Umbilical cord (tissue), 2 donors: ENCODE results near the gene C8A. TPM values are rescaled to one million over a fixed set of nuclear protein-coding genes. Genes with fewer than 3 reads are reported as not detected.

ENCODE experiments used
- DNase-seq: peaks from one replicate; pipeline ENCODE4 v3.0.0-alpha.2; 2015; ENCODE audit warnings: low spot score
- total RNA-seq: library from RNA; depleted of rRNA; stranded (reverse); fragments of >200 nt; gene quantifications from one replicate; pipeline ENCODE4 v1.2.3, GENCODE V29; 2014; ENCODE audit warnings: low replicate concordance; ENCODE audit not compliant: insufficient read depth

The C8A gene
- total RNA-seq, 1 donor from 2014 or later = not detected

- no peak for DNase-seq
Observed at GRCh38 chr1:56925193-56925592, 70.6 kb downstream of the C8A start.

- DNase-seq = no peak
Observed at GRCh38 chr1:56927171-56927570, 72.6 kb downstream of the C8A start.

GRCh38 chr1:56927986-56928385 lies 73.4 kb downstream of the C8A start:
- DNase-seq = no peak

- no peak for DNase-seq
Observed at GRCh38 chr1:56929492-56929891, 74.9 kb downstream of the C8A start.

- no peak for DNase-seq
Observed at GRCh38 chr1:56931211-56931610, 76.6 kb downstream of the C8A start.

- DNase-seq = no peak
Observed at GRCh38 chr1:56931686-56932085, 77.1 kb downstream of the C8A start.

- DNase-seq = no peak
Observed at GRCh38 chr1:56933161-56933560, 78.6 kb downstream of the C8A start.

GRCh38 chr1:56933606-56934005 lies 79.0 kb downstream of the C8A start:
- DNase-seq = no peak

- peak; percentile 22 for DNase-seq
Observed at GRCh38 chr1:56934430-56935060, 79.9 kb downstream of the C8A start.

- no peak for DNase-seq
Observed at GRCh38 chr1:56938646-56939045, 84.0 kb downstream of the C8A start.

- no peak for DNase-seq
Observed at GRCh38 chr1:56939209-56939608, 84.6 kb downstream of the C8A start.

- no peak for DNase-seq
Observed at GRCh38 chr1:56940039-56940438, 85.4 kb downstream of the C8A start.

- DNase-seq = peak; percentile 70
Observed at GRCh38 chr1:56948403-56949023, 93.9 kb downstream of the C8A start.

- no peak for DNase-seq
Observed at GRCh38 chr1:56952501-56952900, 97.9 kb downstream of the C8A start.

- DNase-seq = no peak
Observed at GRCh38 chr1:56953386-56953785, 98.8 kb downstream of the C8A start.

- DNase-seq = no peak
Observed at GRCh38 chr1:56954664-56955063, 100.1 kb downstream of the C8A start.

GRCh38 chr1:56957931-56958330 lies 103.3 kb downstream of the C8A start:
- peak; percentile 92 for DNase-seq

GRCh38 chr1:56958526-56958925 lies 103.9 kb downstream of the C8A start:
- DNase-seq = peak; percentile 94

GRCh38 chr1:56961426-56961825 lies 106.8 kb downstream of the C8A start:
- DNase-seq = no peak

- no peak for DNase-seq
Observed at GRCh38 chr1:56963667-56964066, 109.1 kb downstream of the C8A start.

GRCh38 chr1:56964349-56965017 lies 109.9 kb downstream of the C8A start:
- DNase-seq = peak; percentile 50

GRCh38 chr1:56965191-56965590 lies 110.6 kb downstream of the C8A start:
- no peak for DNase-seq
